Activated T-helper 1 cell treated with anti-CD3 and anti-CD28 coated beads, Interleukin-12 subunit alpha, Interleukin-12 subunit beta, Interleukin-2, Interleukin-4 antibody, amounts not matched to agents 30 ng/mL and 10 ng/mL and 1 ng/mL, durations not matched to agents 14 hours and 24 hours and 36 hours (primary cell): ENCODE results near the gene TMED5. TPM values are rescaled to one million over a fixed set of nuclear protein-coding genes. Genes with fewer than 3 reads are reported as not detected.

Experiments used
- DNase-seq: peaks from one replicate; pipeline ENCODE4 v3.0.0; 2021; ENCODE audit warnings: low spot score
- H3K27ac Mint-ChIP-seq: one replicate; pipeline ENCODE4 v1.8.0; 2021; ENCODE audit warnings: mild to moderate bottlenecking, mixed read lengths
- H3K27me3 Mint-ChIP-seq: one replicate; pipeline ENCODE4 v1.8.0; 2022; ENCODE audit warnings: mild to moderate bottlenecking, moderate library complexity, mixed read lengths; ENCODE audit not compliant: insufficient read depth
- H3K36me3 Mint-ChIP-seq: one replicate; pipeline ENCODE4 v1.8.0; 2021; ENCODE audit warnings: low read depth, mixed read lengths
- H3K4me1 Mint-ChIP-seq: one replicate; pipeline ENCODE4 v1.8.0; 2021; ENCODE audit warnings: low read depth, mixed read lengths
- H3K4me3 Mint-ChIP-seq: one replicate; pipeline ENCODE4 v1.8.0; 2021; ENCODE audit warnings: mild to moderate bottlenecking, moderate library complexity, mixed read lengths
- H3K9me3 Mint-ChIP-seq: one replicate; pipeline ENCODE4 v1.8.0; 2021; ENCODE audit warnings: mixed read lengths
- intact Hi-C: fragments of 100-400 bp; cut with micrococcal nuclease; formaldehyde crosslinking; loops from one replicate; pipeline ENCODE4 v1.15.1; 2024
- total RNA-seq: library from RNA; stranded (reverse); gene quantifications from 2 replicates; pipeline ENCODE4 v1.2.3, GENCODE V29; 2022

TMED5 gene
- total RNA-seq, 1 donor from 2014 or later: 48.7 TPM

DNA sequence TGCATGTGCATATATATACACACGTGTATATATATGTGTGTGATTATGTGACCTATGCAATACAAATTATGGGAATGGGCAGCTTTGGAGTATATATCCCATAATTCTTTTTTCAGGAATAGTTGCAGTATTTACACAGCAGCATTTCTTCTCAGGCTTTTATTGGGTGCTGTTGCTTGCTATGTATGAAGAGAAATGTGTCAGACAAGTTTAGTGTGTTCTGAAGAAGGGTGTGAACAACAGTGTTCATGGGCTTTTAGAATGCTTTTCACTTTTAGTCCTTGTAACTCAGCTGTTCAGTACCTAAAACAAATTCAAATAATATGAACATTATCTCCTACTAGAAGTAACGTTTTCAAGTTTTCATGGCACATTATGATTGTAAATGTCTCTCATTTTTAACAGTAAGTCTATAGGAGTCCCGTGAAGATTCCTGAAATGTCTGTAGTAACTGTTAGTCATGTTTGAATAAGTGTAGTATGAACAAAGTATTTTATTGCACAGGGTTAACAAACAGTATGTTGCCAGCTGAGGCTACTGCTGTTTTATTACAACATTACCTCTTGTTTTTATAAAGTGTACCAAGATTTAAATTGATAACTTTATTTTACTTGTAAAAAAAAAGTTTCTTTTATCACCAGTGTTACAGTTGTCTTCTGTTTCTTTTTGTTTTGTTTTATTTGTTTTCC is 42.5 kb downstream of the TMED5 start:
- H3K9me3 Mint-ChIP-seq: no peaks in the 10 kb centered on the region
- intact Hi-C loops: no loop called here
- no peaks in the 10 kb centered on the region for H3K27me3 Mint-ChIP-seq
- H3K27ac Mint-ChIP-seq: no peak overlapping the region
- H3K36me3 Mint-ChIP-seq: peaks cover 27% of the 10 kb centered on the region
- H3K4me3 Mint-ChIP-seq: no peak overlapping the region
- DNase-seq: no peak
- peaks cover 17% of the 10 kb centered on the region for H3K4me1 Mint-ChIP-seq

- Mint-ChIP-seq H3K4me3 (no peak overlapping the region), H3K4me1 (peaks cover 7% of the 10 kb centered on the region), H3K27me3 (no peaks in the 10 kb centered on the region), H3K36me3 (peaks cover 20% of the 10 kb centered on the region), H3K27ac (peak overlapping the region; percentile 6), H3K9me3 (no peaks in the 10 kb centered on the region)
- intact Hi-C loops: no loop called here
- DNase-seq: no peak
These were observed 43.8 kb downstream of the TMED5 start for GRCh38 chr1:93136445-93136844.

DNA sequence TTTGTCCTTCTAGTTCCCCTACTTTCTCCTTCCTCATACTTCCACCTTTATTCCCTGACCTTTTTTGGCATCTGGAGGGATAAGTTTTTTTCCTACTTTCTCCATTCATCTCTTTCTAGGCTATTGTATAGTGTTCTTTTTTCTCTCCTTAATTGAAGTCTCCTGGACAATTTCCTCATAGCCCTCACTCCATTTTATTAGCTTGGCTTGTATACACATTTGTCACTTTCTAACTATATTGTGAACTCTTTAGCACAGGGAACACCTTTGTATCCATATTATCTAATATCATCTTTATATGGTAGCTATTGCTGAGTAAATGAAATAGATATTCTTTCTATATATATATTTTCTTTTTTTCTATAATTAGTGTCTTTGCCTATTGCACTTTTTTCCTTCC is 47.6 kb downstream of the TMED5 start:
- no peaks in the 10 kb centered on the region for H3K27me3 Mint-ChIP-seq
- H3K4me1 Mint-ChIP-seq: peaks cover 7% of the 10 kb centered on the region
- H3K27ac Mint-ChIP-seq: no peak overlapping the region
- no peak for DNase-seq
- peaks cover 18% of the 10 kb centered on the region for H3K36me3 Mint-ChIP-seq
- H3K9me3 Mint-ChIP-seq: no peaks in the 10 kb centered on the region
- intact Hi-C loops: no loop called here
- H3K4me3 Mint-ChIP-seq: no peak overlapping the region

- Mint-ChIP-seq H3K4me1 (no peaks in the 10 kb centered on the region), H3K9me3 (no peaks in the 10 kb centered on the region), H3K4me3 (no peak overlapping the region), H3K27me3 (no peaks in the 10 kb centered on the region), H3K36me3 (peaks cover 11% of the 10 kb centered on the region), H3K27ac (no peak overlapping the region)
- DNase-seq: no peak
- intact Hi-C loops: loop anchor here (5.0 kb wide), 1 partner anchor 47 kb away; no protein-coding TSS in a partner anchor
These were observed 50.6 kb downstream of the TMED5 start for GRCh38 chr1:93129507-93130099.

DNA sequence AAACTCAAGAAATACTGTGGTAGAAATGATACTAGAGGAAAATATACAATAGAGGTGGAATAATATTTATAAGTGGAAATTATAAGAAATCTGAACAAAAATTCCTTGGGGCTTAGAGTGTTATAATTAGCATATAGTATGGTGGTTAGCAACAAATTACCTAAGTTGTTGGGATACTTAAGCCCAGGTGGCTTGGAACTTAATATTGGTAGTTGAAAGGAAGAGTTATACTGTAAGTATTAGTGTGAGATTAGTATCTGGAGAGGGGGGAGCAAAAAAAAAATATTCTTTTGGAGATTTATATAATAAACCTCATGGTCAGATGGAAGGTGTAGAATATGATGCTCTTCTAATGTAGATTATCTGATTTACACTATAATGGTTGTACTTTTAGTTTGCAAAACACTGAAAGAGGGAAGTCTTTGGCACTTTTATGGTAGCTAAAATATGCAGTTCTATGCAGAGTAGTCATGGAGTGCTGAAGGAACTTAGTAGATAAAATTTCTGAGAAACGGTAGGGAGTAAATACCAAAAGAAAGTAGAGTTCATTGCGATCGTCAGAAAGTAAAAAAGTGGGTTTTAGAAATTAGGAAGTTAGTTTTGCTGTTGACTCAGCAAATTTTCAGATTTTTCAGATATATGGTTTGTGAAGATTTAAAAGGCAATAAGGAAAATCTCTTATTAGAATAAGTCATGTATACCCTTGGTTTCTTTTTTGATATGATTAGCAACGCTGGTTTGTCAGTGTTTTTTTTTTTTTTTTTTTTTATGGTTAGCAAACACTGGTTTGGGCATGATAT is 55.5 kb downstream of the TMED5 start:
- no peak for DNase-seq
- Mint-ChIP-seq H3K36me3 (peaks cover 21% of the 10 kb centered on the region), H3K4me1 (no peaks in the 10 kb centered on the region), H3K9me3 (no peaks in the 10 kb centered on the region), H3K27ac (no peak overlapping the region), H3K27me3 (no peaks in the 10 kb centered on the region), H3K4me3 (no peak overlapping the region)
- intact Hi-C loops: loop anchor here (5.0 kb wide), 1 partner anchor 42 kb away; no protein-coding TSS in a partner anchor

DNA sequence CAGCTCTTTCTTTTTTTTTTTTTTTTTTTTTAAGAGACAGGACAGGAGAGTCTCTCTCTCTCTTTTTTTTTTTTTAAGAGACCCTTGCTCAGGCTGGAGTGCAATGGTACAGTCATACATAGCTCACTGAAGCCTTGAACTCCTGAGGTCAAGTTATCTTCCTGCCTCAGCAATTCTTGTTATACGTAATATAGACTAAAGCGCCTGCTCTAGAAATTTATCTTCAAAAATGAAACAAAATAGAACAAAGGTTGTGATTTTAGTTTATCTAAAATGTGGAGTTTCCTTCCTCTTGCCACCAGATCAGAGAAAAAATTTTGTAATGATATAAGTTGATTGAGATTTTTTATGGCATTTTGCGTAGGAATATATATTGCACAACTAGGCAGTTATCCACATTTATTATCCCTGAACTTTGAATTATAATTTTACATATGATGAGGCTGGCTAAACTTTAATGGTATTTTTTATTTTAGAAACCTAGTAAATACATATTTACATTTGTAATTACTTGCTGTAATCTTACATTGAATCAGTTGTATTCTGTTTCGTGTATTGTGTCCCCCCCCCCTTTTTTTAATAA is 56.9 kb downstream of the TMED5 start:
- Mint-ChIP-seq H3K27ac (no peak overlapping the region), H3K9me3 (no peaks in the 10 kb centered on the region), H3K27me3 (no peaks in the 10 kb centered on the region), H3K36me3 (peaks cover 20% of the 10 kb centered on the region), H3K4me3 (no peak overlapping the region), H3K4me1 (no peaks in the 10 kb centered on the region)
- DNase-seq: no peak
- intact Hi-C loops: no loop called here

- intact Hi-C loops: no loop called here
- no peak overlapping the region for H3K4me3 Mint-ChIP-seq
- H3K27me3 Mint-ChIP-seq: no peaks in the 10 kb centered on the region
- no peak for DNase-seq
- no peaks in the 10 kb centered on the region for H3K4me1 Mint-ChIP-seq
- no peaks in the 10 kb centered on the region for H3K9me3 Mint-ChIP-seq
- H3K27ac Mint-ChIP-seq: no peak overlapping the region
- peaks cover 26% of the 10 kb centered on the region for H3K36me3 Mint-ChIP-seq
These were observed 59.6 kb downstream of the TMED5 start for GRCh38 chr1:93120614-93121013.

GRCh38 chr1:93114391-93114790 is 65.8 kb downstream of the TMED5 start:
- Mint-ChIP-seq H3K9me3 (no peaks in the 10 kb centered on the region), H3K27ac (no peak overlapping the region), H3K4me3 (no peak overlapping the region), H3K27me3 (no peaks in the 10 kb centered on the region), H3K36me3 (peaks cover 21% of the 10 kb centered on the region), H3K4me1 (peaks cover 15% of the 10 kb centered on the region)
- intact Hi-C loops: no loop called here
- DNase-seq: no peak

GRCh38 chr1:93113127-93113526 is 67.1 kb downstream of the TMED5 start:
- H3K4me1 Mint-ChIP-seq: peaks cover 15% of the 10 kb centered on the region
- no peaks in the 10 kb centered on the region for H3K27me3 Mint-ChIP-seq
- peaks cover 25% of the 10 kb centered on the region for H3K36me3 Mint-ChIP-seq
- no peak overlapping the region for H3K4me3 Mint-ChIP-seq
- H3K27ac Mint-ChIP-seq: peak overlapping the region; percentile 50
- intact Hi-C loops: no loop called here
- no peak for DNase-seq
- H3K9me3 Mint-ChIP-seq: peaks cover 7% of the 10 kb centered on the region

GRCh38 chr1:93111561-93111960 is 68.7 kb downstream of the TMED5 start:
- Mint-ChIP-seq H3K27me3 (no peaks in the 10 kb centered on the region), H3K9me3 (peaks cover 8% of the 10 kb centered on the region), H3K4me1 (peaks cover 15% of the 10 kb centered on the region), H3K4me3 (no peak overlapping the region), H3K36me3 (peaks cover 29% of the 10 kb centered on the region), H3K27ac (no peak overlapping the region)
- no peak for DNase-seq
- intact Hi-C loops: no loop called here

DNA sequence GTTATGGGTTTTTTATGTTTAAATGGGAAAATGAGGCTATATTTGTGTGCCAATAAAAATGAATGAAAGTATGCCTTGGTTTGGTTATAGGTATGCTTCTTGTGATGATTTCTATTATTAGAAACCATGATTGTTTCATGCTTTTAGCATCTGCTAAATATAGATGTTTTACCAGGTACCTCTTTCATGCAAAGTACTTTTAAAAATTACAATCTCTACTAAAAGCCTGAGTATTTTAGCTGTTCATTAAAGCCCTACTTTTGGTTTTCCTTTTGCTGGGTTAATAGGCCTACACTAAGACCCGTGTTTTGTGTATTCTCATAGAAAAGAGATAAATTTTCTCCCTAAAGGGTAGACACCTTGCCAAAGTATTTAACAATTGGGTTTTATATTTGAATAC is 69.1 kb downstream of the TMED5 start:
- H3K4me1 Mint-ChIP-seq: peaks cover 16% of the 10 kb centered on the region
- peaks cover 27% of the 10 kb centered on the region for H3K36me3 Mint-ChIP-seq
- H3K27me3 Mint-ChIP-seq: no peaks in the 10 kb centered on the region
- H3K4me3 Mint-ChIP-seq: no peak overlapping the region
- H3K27ac Mint-ChIP-seq: no peak overlapping the region
- DNase-seq: no peak
- peaks cover 8% of the 10 kb centered on the region for H3K9me3 Mint-ChIP-seq
- intact Hi-C loops: no loop called here

DNA sequence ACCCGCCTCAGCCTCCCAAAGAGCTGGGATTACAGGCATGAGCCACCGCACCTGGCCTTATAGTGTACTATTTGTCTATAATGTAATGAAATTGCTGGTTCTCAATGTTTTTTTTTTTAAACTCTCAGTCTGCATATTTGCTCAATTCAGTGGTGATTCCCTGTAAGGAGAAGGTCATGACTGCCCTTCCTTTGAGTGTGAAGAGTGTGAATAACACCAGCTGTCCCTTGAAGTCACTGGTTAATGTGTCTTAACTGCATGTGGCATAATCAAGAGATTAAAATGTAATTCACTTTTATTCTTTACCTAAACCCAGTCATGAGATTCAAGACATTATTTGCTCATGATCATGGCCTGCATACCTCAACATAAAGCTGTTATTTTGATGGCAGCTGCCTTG is 70.6 kb downstream of the TMED5 start:
- peaks cover 20% of the 10 kb centered on the region for H3K4me1 Mint-ChIP-seq
- intact Hi-C loops: no loop called here
- H3K27ac Mint-ChIP-seq: no peak overlapping the region
- H3K4me3 Mint-ChIP-seq: no peak overlapping the region
- peaks cover 33% of the 10 kb centered on the region for H3K36me3 Mint-ChIP-seq
- H3K27me3 Mint-ChIP-seq: no peaks in the 10 kb centered on the region
- peaks cover 11% of the 10 kb centered on the region for H3K9me3 Mint-ChIP-seq
- no peak for DNase-seq

GRCh38 chr1:93108335-93108734 is 71.9 kb downstream of the TMED5 start:
- Mint-ChIP-seq H3K27me3 (no peaks in the 10 kb centered on the region), H3K36me3 (peaks cover 39% of the 10 kb centered on the region), H3K9me3 (peaks cover 11% of the 10 kb centered on the region), H3K4me3 (no peak overlapping the region), H3K27ac (no peak overlapping the region), H3K4me1 (peaks cover 15% of the 10 kb centered on the region)
- intact Hi-C loops: no loop called here
- DNase-seq: no peak
